GM18907 (cell line): ENCODE measurements around the gene DMRT3.
A peak's percentile ranks its signal among the peaks of the same experiment; 100 is the strongest.

Experiments used
- ATAC-seq: cut with Tn5 transposase; IDR thresholded peaks from one replicate; pipeline ENCODE4 v1.9.1; 2021; ENCODE audit warnings: mild to moderate bottlenecking, moderate library complexity; ENCODE audit not compliant: unreplicated experiment

Gene DMRT3

GRCh38 chr9:976258-976942, at the start of gene DMRT3:
DMRT3 (plus strand) TSS chr9:976655; CDS start chr9:977002, 347 bp downstream.
- ATAC-seq, result no peak

- no peak for ATAC-seq
Observed at GRCh38 chr9:926976-927375, 49.5 kb upstream of the DMRT3 start.

- ATAC-seq, result peak; percentile 83
Observed at GRCh38 chr9:928363-929042, 48.0 kb upstream of the DMRT3 start.

- no peak for ATAC-seq
Observed at GRCh38 chr9:929719-930118, 46.7 kb upstream of the DMRT3 start.

- ATAC-seq, result no peak
Observed at GRCh38 chr9:933356-933755, 43.1 kb upstream of the DMRT3 start.

- ATAC-seq, result no peak
Observed at GRCh38 chr9:935348-935965, 41.0 kb upstream of the DMRT3 start.

GRCh38 chr9:942805-943580, 33.5 kb upstream of the DMRT3 start:
- ATAC-seq, result no peak

GRCh38 chr9:947985-948384, 28.5 kb upstream of the DMRT3 start:
- ATAC-seq, result no peak

GRCh38 chr9:948497-948896, 28.0 kb upstream of the DMRT3 start:
- ATAC-seq, result no peak

- ATAC-seq, result no peak
Observed at GRCh38 chr9:950139-950538, 26.3 kb upstream of the DMRT3 start.

GRCh38 chr9:952546-952945, 23.9 kb upstream of the DMRT3 start:
- ATAC-seq, result no peak

- ATAC-seq, result no peak
Observed at GRCh38 chr9:959105-959504, 17.4 kb upstream of the DMRT3 start.

GRCh38 chr9:959914-960313, 16.5 kb upstream of the DMRT3 start:
- no peak for ATAC-seq

GRCh38 chr9:962023-962422, 14.4 kb upstream of the DMRT3 start:
- no peak for ATAC-seq

GRCh38 chr9:965497-965896, 11.0 kb upstream of the DMRT3 start:
- ATAC-seq, result no peak

GRCh38 chr9:966870-967269, 9.6 kb upstream of the DMRT3 start:
- no peak for ATAC-seq

- ATAC-seq, result no peak
Observed at GRCh38 chr9:967436-967835, 9.0 kb upstream of the DMRT3 start.

- no peak for ATAC-seq
Observed at GRCh38 chr9:967903-968641, 8.4 kb upstream of the DMRT3 start.

GRCh38 chr9:969310-970150, 6.9 kb upstream of the DMRT3 start:
- ATAC-seq, result no peak
